Endothelial cell (in vitro differentiated cells): ENCODE results near the gene DHX9. TPM values are rescaled to one million over a fixed set of nuclear protein-coding genes. Genes with fewer than 3 reads are reported as not detected.

Experiments
- DNase-seq: peaks from one replicate; pipeline ENCODE4 v3.0.0; 2021; ENCODE audit warnings: low spot score
- H3K27ac Mint-ChIP-seq: one replicate; pipeline ENCODE4 v1.8.0; 2021; ENCODE audit warnings: mixed read lengths, inconsistent platforms; ENCODE audit not compliant: unreplicated experiment
- H3K27me3 Mint-ChIP-seq: one replicate; pipeline ENCODE4 v1.8.0; 2021; ENCODE audit warnings: mild to moderate bottlenecking, moderate library complexity, mixed read lengths, inconsistent platforms; ENCODE audit not compliant: unreplicated experiment
- H3K36me3 Mint-ChIP-seq: one replicate; pipeline ENCODE4 v1.8.0; 2021; ENCODE audit warnings: mild to moderate bottlenecking, low read depth, mixed read lengths, inconsistent platforms; ENCODE audit not compliant: unreplicated experiment
- H3K4me1 Mint-ChIP-seq: one replicate; pipeline ENCODE4 v1.8.0; 2021; ENCODE audit warnings: mild to moderate bottlenecking, mixed read lengths, inconsistent platforms; ENCODE audit not compliant: unreplicated experiment
- H3K4me3 Mint-ChIP-seq: one replicate; pipeline ENCODE4 v1.8.0; 2021; ENCODE audit warnings: mild to moderate bottlenecking, mixed read lengths, inconsistent platforms; ENCODE audit not compliant: unreplicated experiment
- H3K9me3 Mint-ChIP-seq: one replicate; pipeline ENCODE4 v1.8.0; 2021; ENCODE audit warnings: mixed read lengths, inconsistent platforms; ENCODE audit not compliant: unreplicated experiment
- total RNA-seq: library from RNA; stranded (reverse); fragmentation: NEBNext Ultra II Directional; extraction: Animal tissue kit (Norgen Biotek cat#: 25700); gene quantifications from one replicate; pipeline ENCODE4 v1.2.1, GENCODE V29; 2021; ENCODE audit not compliant: unreplicated experiment
- TF ChIP-seq, protein P1 (sequence below): fragments of 200-600 bp; sonication (generic); IDR thresholded peaks from one replicate; pipeline ENCODE4 v1.5.0; 2021; ENCODE audit warnings: antibody characterized with exemption; ENCODE audit not compliant: unreplicated experiment

Gene DHX9
- total RNA-seq, 1 donor from 2014 or later = 182 TPM

DNA sequence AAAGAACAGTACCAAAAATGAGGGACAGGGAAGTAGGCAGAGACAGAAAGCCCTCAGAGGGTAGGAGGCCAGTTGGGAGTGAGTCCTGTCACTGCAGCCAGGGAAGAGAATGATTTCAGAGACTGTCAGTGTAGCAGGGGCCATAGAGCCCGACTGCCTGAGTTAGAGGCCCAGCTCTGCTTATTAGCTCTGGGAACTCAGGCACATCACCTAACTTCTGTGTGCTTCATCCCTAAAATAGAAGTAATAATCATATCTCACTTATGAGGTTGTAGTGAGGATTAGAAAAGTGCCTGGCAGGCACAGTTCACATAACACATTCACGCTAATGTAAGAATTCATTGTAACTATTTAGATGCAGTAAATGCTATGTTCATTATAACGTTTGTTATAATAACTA, 31.2 kb upstream of the DHX9 start:
- H3K9me3 Mint-ChIP-seq = no peaks in the 10 kb centered on the region
- H3K4me3 Mint-ChIP-seq = no peak overlapping the region
- H3K27me3 Mint-ChIP-seq = no peaks in the 10 kb centered on the region
- TF ChIP-seq, protein P1, sequence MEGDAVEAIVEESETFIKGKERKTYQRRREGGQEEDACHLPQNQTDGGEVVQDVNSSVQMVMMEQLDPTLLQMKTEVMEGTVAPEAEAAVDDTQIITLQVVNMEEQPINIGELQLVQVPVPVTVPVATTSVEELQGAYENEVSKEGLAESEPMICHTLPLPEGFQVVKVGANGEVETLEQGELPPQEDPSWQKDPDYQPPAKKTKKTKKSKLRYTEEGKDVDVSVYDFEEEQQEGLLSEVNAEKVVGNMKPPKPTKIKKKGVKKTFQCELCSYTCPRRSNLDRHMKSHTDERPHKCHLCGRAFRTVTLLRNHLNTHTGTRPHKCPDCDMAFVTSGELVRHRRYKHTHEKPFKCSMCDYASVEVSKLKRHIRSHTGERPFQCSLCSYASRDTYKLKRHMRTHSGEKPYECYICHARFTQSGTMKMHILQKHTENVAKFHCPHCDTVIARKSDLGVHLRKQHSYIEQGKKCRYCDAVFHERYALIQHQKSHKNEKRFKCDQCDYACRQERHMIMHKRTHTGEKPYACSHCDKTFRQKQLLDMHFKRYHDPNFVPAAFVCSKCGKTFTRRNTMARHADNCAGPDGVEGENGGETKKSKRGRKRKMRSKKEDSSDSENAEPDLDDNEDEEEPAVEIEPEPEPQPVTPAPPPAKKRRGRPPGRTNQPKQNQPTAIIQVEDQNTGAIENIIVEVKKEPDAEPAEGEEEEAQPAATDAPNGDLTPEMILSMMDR = no peak
- no peak for DNase-seq
- no peaks in the 10 kb centered on the region for H3K4me1 Mint-ChIP-seq
- H3K27ac Mint-ChIP-seq = no peak overlapping the region
- no peaks in the 10 kb centered on the region for H3K36me3 Mint-ChIP-seq

DNA sequence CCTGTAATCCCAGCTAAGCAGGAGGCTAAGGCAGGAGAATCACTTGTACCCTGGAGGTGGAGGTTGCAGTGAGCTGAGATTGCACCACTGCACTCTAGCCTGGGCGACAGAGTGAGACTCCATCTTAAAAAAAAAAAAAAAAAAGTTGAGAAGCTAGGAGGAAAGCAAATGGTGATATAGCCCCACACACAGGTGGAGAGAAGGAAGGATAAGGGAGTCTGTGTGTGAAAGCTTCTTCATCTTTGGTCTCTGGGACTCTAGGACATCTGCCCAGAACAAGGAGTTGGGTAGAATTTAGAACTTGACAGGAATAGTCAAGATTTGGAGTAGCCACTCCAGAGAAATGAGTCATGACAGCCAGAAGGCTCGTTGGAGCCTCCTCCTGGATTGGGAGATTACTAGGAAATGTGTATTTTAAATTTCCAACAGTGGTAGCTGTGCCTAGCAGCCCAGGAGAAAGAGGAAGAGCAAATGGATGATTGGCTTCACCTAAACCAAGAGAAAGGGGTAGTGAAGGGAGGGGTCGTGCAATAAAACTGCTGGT, 29.7 kb upstream of the DHX9 start:
- TF ChIP-seq, protein P1 = no peak
- Mint-ChIP-seq H3K4me3 (no peak overlapping the region), H3K36me3 (no peaks in the 10 kb centered on the region), H3K27ac (no peak overlapping the region), H3K27me3 (no peaks in the 10 kb centered on the region), H3K4me1 (no peaks in the 10 kb centered on the region), H3K9me3 (no peaks in the 10 kb centered on the region)
- no peak for DNase-seq

DNA sequence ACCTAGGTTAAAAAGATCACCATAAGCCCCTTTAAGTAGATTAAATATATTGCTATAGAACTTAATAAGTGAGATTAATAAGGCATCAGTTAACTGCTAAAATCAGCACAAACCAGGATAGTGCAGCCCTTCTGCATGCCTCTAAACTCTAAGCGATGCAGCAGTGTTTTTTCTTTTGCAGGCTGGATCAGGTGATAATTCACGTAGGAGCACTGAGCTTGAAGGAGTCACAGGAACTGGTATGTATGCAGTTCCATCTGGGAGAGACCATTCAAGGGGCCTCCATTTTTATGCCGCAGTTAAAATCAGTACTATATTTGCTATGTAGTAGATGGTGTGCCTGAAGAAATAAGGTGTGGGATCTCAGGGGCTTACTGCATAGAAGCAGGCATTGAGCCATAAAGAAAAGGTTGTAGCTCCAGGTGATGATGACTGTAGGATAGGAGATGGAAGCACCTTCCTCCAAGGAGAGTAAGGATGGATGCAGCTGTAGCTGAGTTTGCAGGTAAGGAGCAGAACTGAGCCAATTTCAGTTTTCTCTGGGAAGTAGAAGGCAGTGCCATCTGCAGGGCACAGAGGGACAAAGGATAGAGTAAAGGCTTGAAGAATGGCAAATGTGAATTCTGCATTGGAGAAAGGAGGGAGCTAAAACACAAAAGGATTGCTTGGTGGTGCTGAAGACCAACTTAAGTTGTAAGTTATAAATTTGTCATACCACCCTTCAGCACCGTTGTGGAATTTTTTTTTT, 27.0 kb upstream of the DHX9 start:
- Mint-ChIP-seq H3K4me1 (peaks cover 11% of the 10 kb centered on the region), H3K9me3 (no peaks in the 10 kb centered on the region), H3K36me3 (no peaks in the 10 kb centered on the region), H3K4me3 (no peak overlapping the region), H3K27me3 (no peaks in the 10 kb centered on the region), H3K27ac (no peak overlapping the region)
- DNase-seq = no peak
- TF ChIP-seq, protein P1 = no peak

DNA sequence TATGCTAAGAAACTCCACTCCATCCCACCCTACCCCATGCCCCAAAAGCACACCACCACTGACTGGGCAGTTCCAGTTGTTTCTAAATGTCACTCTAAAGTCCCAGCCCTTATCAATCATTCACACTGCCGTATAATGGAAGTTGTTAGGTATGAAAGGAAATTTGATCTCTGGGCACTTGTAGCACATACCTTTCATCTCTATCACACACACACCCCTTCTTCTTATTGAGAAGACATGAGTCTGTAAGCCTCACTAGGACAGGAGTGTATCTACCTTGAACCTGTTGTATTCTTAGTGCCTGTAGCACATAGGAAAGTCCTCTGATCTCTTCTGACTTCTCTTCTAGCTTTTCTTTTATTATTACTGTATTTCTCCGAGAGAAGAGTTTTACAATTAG, 22.3 kb upstream of the DHX9 start:
- no peak overlapping the region for H3K4me3 Mint-ChIP-seq
- peaks cover 5% of the 10 kb centered on the region for H3K36me3 Mint-ChIP-seq
- no peak for DNase-seq
- H3K9me3 Mint-ChIP-seq = no peaks in the 10 kb centered on the region
- H3K27me3 Mint-ChIP-seq = no peaks in the 10 kb centered on the region
- TF ChIP-seq, protein P1 = no peak
- H3K4me1 Mint-ChIP-seq = peaks cover 13% of the 10 kb centered on the region
- no peak overlapping the region for H3K27ac Mint-ChIP-seq

DNA sequence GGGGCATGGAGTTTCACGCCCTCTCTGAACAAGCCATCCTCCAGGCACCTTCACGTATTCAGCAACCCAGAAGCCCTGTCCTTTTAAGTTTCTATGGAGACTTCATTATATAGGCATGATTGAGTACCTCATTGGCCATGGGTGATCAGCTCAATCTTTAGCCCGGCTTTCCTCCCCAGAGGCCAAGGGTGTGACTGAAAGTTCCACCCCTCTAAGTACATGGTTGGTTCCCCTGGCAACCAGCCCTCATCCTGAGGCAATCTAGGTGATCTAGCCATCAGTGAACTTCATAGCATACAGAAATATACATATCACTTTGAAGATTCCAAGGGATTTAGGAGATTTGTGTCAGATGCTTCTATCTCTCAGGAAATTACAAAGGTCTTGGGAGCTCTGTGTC, 21.3 kb upstream of the DHX9 start:
- no peak for DNase-seq
- no peak overlapping the region for H3K4me3 Mint-ChIP-seq
- H3K27me3 Mint-ChIP-seq = peaks cover under 1% of the 10 kb centered on the region
- TF ChIP-seq, protein P1 = no peak
- no peaks in the 10 kb centered on the region for H3K9me3 Mint-ChIP-seq
- H3K4me1 Mint-ChIP-seq = peaks cover 21% of the 10 kb centered on the region
- H3K27ac Mint-ChIP-seq = no peak overlapping the region
- H3K36me3 Mint-ChIP-seq = peaks cover 5% of the 10 kb centered on the region
